ENCODE measurements around the gene LILRB5. TPM values are rescaled to one million over a fixed set of nuclear protein-coding genes. Genes with fewer than 3 reads are reported as not detected.

Gene LILRB5
- total RNA-seq, 1 experiment from 2014 or later, result not detected

DNA sequence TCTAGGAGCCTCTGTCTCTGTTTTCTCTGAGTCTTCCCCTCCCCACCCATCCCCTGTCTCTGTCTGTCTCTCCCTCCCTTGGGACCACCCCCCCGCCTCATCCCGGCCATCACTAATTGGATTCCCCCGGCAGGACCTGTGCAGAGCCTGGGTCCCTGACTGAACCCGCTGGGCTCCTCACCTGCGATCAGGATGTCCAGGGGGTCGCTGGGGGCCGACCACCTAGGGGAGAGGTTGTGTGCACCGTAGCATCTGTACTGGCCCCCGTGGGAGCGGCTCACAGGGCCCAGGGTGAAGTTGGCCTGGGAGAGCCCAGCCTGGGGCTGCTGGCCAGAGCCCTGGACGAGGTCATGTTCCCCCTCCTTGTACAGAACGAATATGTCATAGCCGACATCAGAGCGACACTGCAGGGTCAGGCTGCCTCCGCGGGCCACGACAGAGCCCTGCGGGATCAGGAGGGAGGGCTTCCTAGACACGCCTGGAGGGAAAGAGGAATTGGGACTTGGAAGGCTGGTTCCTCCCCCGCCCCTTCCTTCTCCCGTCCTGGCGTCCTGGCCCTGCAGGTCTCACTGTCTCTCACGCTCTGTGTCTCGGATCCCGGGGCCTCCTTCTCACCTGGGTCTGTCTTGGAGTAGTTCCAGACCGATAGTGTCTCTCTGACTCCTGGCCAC is 1.8 kb downstream of the LILRB5 start:
- Histone ChIP-seq H3K27me3 (ENCODE audit: low read length) (peaks cover 84% of the 10 kb centered on the region), H3K9me3 (ENCODE audit: low read length) (no peaks in the 10 kb centered on the region), H3K9me2 (replicated peaks; ENCODE audit: low read length) (no peaks in the 10 kb centered on the region), H3K4me2 (ENCODE audit: low read length) (no peak overlapping the region), H3K4me3 (ENCODE audit: low read length) (no peak overlapping the region), H4K20me1 (ENCODE audit: low read length) (no peaks in the 10 kb centered on the region), H3K4me1 (ENCODE audit: insufficient read depth, low read length) (no peaks in the 10 kb centered on the region), H3K9ac (ENCODE audit: low read length) (no peak overlapping the region), H3F3A (ENCODE audit: low read length, unreplicated experiment) (no peaks in the 10 kb centered on the region), H3K79me2 (ENCODE audit: low read length) (no peaks in the 10 kb centered on the region), H3K36me3 (ENCODE audit: low read depth, low read length) (no peaks in the 10 kb centered on the region), H2AFZ (ENCODE audit: low read length) (no peak overlapping the region), H3K27ac (ENCODE audit: low read length) (no peak overlapping the region)
- ATAC-seq (no peak), DNase-seq (no peak)
- TF ChIP-seq EZH2phosphoT487 (IDR thresholded peaks at IDR 0.05; ENCODE audit: borderline replicate concordance, low read length), result no peak
- TF ChIP-seq, protein P1, sequence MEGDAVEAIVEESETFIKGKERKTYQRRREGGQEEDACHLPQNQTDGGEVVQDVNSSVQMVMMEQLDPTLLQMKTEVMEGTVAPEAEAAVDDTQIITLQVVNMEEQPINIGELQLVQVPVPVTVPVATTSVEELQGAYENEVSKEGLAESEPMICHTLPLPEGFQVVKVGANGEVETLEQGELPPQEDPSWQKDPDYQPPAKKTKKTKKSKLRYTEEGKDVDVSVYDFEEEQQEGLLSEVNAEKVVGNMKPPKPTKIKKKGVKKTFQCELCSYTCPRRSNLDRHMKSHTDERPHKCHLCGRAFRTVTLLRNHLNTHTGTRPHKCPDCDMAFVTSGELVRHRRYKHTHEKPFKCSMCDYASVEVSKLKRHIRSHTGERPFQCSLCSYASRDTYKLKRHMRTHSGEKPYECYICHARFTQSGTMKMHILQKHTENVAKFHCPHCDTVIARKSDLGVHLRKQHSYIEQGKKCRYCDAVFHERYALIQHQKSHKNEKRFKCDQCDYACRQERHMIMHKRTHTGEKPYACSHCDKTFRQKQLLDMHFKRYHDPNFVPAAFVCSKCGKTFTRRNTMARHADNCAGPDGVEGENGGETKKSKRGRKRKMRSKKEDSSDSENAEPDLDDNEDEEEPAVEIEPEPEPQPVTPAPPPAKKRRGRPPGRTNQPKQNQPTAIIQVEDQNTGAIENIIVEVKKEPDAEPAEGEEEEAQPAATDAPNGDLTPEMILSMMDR (conservative IDR thresholded peaks at IDR 0.05; ENCODE audit: low read depth, low read length), result no peak
- no peak for TF ChIP-seq EZH2 (IDR thresholded peaks at IDR 0.05; ENCODE audit: low read length, unreplicated experiment)
- intact Hi-C loops (cut with micrococcal nuclease), result no loop called here
- POLR2A ChIA-PET (ENCODE audit: unreplicated experiment), result no interaction called here
- CTCF ChIA-PET, result no interaction called here
- BruUV-seq (replicated peaks), result no TSS peak

GRCh38 chr19:54254195-54254906 is 2.7 kb downstream of the LILRB5 start:
- Histone ChIP-seq H3K36me3 (ENCODE audit: low read depth, low read length) (no peaks in the 10 kb centered on the region), H3K9me2 (replicated peaks; ENCODE audit: low read length) (no peaks in the 10 kb centered on the region), H2AFZ (ENCODE audit: low read length) (no peak overlapping the region), H3K9me3 (ENCODE audit: low read length) (no peaks in the 10 kb centered on the region), H3F3A (ENCODE audit: low read length, unreplicated experiment) (no peaks in the 10 kb centered on the region), H3K4me3 (ENCODE audit: low read length) (no peak overlapping the region), H3K9ac (ENCODE audit: low read length) (no peak overlapping the region), H3K79me2 (ENCODE audit: low read length) (no peaks in the 10 kb centered on the region), H4K20me1 (ENCODE audit: low read length) (no peaks in the 10 kb centered on the region), H3K4me1 (ENCODE audit: insufficient read depth, low read length) (no peaks in the 10 kb centered on the region), H3K4me2 (ENCODE audit: low read length) (no peak overlapping the region), H3K27me3 (ENCODE audit: low read length) (peaks cover 82% of the 10 kb centered on the region), H3K27ac (ENCODE audit: low read length) (no peak overlapping the region)
- DNase-seq, result no peak
- TF ChIP-seq, protein P1 (conservative IDR thresholded peaks at IDR 0.05; ENCODE audit: low read depth, low read length), result no peak
- no peak for TF ChIP-seq EZH2phosphoT487 (IDR thresholded peaks at IDR 0.05; ENCODE audit: borderline replicate concordance, low read length)
- TF ChIP-seq EZH2 (IDR thresholded peaks at IDR 0.05; ENCODE audit: low read length, unreplicated experiment), result no peak
- BruUV-seq (replicated peaks), result no TSS peak
- no peak for ATAC-seq
- intact Hi-C loops (cut with micrococcal nuclease), result no loop called here
- CTCF ChIA-PET, result no interaction called here
- POLR2A ChIA-PET (ENCODE audit: unreplicated experiment), result no interaction called here
